Sigmoid colon (tissue), 4 donors: ENCODE measurements around the gene ZNF764.

Experiments
- CTCF ChIP-seq, 4 experiments: fragments of 450-650 bp in 3 of 4; fragments of 200-600 bp in 1 of 4; IDR thresholded peaks; one replicate each; pipeline ENCODE4 v1.5.1; 2016 to 2019; ENCODE audit warnings: antibody characterized with exemption in 4 of 4, mild to moderate bottlenecking in 3 of 4, moderate library complexity in 2 of 4
- EP300 ChIP-seq, 4 donors: sonication (generic); formaldehyde crosslinking; IDR thresholded peaks; one replicate each; pipeline ENCODE4 v1.6.1; 2017; ENCODE audit warnings: antibody characterized with exemption in 4 of 4

GRCh38 chr16:30592871-30593270 lies 34.7 kb upstream of the ZNF764 start:
- TF ChIP-seq CTCF (IDR thresholded peaks at IDR 0.05) = no peak
- no peak for TF ChIP-seq EP300 (IDR thresholded peaks at IDR 0.05)
